MM.1S (cell line): ENCODE results near the gene CMPK2.

Source experiments
- DNase-seq: peaks from one replicate; pipeline ENCODE4 v3.0.0-alpha.2; 2015
- H2AFZ ChIP-seq: fragments of 300-600 bp; sonication (generic); 2 replicates; pipeline ENCODE4 v1.6.0; 2016; ENCODE audit warnings: antibody characterized with exemption, low read length
- H3F3A ChIP-seq: fragments of 300-600 bp; sonication (generic); 2 replicates; pipeline ENCODE4 v1.6.1; 2016; ENCODE audit warnings: mild to moderate bottlenecking, antibody characterized with exemption, low read length, moderate library complexity, mixed read lengths; ENCODE audit not compliant: insufficient read depth
- H3K27ac ChIP-seq: fragments of 300-600 bp; sonication (generic); 2 replicates; pipeline ENCODE4 v1.5.1; 2016; ENCODE audit warnings: mild to moderate bottlenecking, low read length
- H3K27me3 ChIP-seq: fragments of 300-600 bp; sonication (generic); replicated peaks from 2 replicates; pipeline ENCODE4 v1.6.0; 2016; ENCODE audit warnings: low read length; ENCODE audit not compliant: insufficient read depth
- H3K36me3 ChIP-seq: fragments of 300-600 bp; sonication (generic); replicated peaks from 2 replicates; pipeline ENCODE4 v1.6.1; 2016; ENCODE audit warnings: mild to moderate bottlenecking, low read length, mixed read lengths; ENCODE audit not compliant: insufficient read depth
- H3K4me1 ChIP-seq: fragments of 300-600 bp; sonication (generic); 2 replicates; pipeline ENCODE4 v1.6.1; 2016; ENCODE audit warnings: low read length, mixed read lengths
- H3K4me2 ChIP-seq: fragments of 300-600 bp; sonication (generic); 2 replicates; pipeline ENCODE4 v1.6.0; 2016; ENCODE audit warnings: low read depth, low read length
- H3K4me3 ChIP-seq: fragments of 300-600 bp; sonication (generic); 2 replicates; pipeline ENCODE4 v1.5.1; 2016; ENCODE audit warnings: low read length, mixed read lengths
- H3K79me2 ChIP-seq: fragments of 300-600 bp; sonication (generic); 2 replicates; pipeline ENCODE4 v1.6.1; 2016; ENCODE audit warnings: mixed run types, low read length, mixed read lengths
- H3K9ac ChIP-seq: fragments of 300-600 bp; sonication (generic); 2 replicates; pipeline ENCODE4 v1.6.1; 2016; ENCODE audit warnings: low read length, mixed read lengths
- H3K9me2 ChIP-seq: fragments of 300-600 bp; sonication (generic); replicated peaks from 2 replicates; pipeline ENCODE4 v1.6.1; 2016; ENCODE audit warnings: mild to moderate bottlenecking, low read length, mixed read lengths; ENCODE audit not compliant: insufficient read depth
- H3K9me3 ChIP-seq: fragments of 300-600 bp; sonication (generic); replicated peaks from 2 replicates; pipeline ENCODE4 v1.6.1; 2016; ENCODE audit warnings: mild to moderate bottlenecking, low read length, mixed read lengths; ENCODE audit not compliant: insufficient read depth
- H4K20me1 ChIP-seq: fragments of 300-600 bp; sonication (generic); 2 replicates; pipeline ENCODE4 v1.6.1; 2016; ENCODE audit warnings: mild to moderate bottlenecking, low read length, moderate library complexity, mixed read lengths; ENCODE audit not compliant: insufficient read depth
- CTCF ChIP-seq: fragments of 300-600 bp; sonication (generic); IDR thresholded peaks from 2 replicates; pipeline ENCODE4 v1.5.1; 2016; ENCODE audit warnings: antibody characterized with exemption, low read length, mixed read lengths
- EZH2 ChIP-seq: fragments of 300-600 bp; sonication (generic); optimal IDR thresholded peaks from 2 replicates; pipeline ENCODE3; 2017; ENCODE audit warnings: low read depth, mild to moderate bottlenecking, antibody characterized with exemption, low read length, mixed read lengths
- EZH2phosphoT487 ChIP-seq: fragments of 300-600 bp; sonication (generic); IDR thresholded peaks from 2 replicates; pipeline ENCODE4 v1.6.1; 2018; ENCODE audit warnings: antibody characterized with exemption, low read length

The CMPK2 gene

GRCh38 chr2:6880200-6880733 lies 14.6 kb upstream of the CMPK2 start:
- Histone ChIP-seq H3K36me3 (no peaks in the 10 kb centered on the region), H4K20me1 (no peaks in the 10 kb centered on the region), H3F3A (peaks cover 8% of the 10 kb centered on the region), H3K79me2 (no peaks in the 10 kb centered on the region), H3K9ac (no peak overlapping the region), H3K27me3 (no peaks in the 10 kb centered on the region), H3K4me3 (no peak overlapping the region), H3K9me3 (no peaks in the 10 kb centered on the region), H2AFZ (no peak overlapping the region), H3K4me2 (no peak overlapping the region), H3K9me2 (no peaks in the 10 kb centered on the region), H3K4me1 (peaks cover 17% of the 10 kb centered on the region), H3K27ac (no peak overlapping the region)
- TF ChIP-seq CTCF = no peak
- TF ChIP-seq EZH2 = no peak
- no peak for TF ChIP-seq EZH2phosphoT487
- no peak for DNase-seq

DNA sequence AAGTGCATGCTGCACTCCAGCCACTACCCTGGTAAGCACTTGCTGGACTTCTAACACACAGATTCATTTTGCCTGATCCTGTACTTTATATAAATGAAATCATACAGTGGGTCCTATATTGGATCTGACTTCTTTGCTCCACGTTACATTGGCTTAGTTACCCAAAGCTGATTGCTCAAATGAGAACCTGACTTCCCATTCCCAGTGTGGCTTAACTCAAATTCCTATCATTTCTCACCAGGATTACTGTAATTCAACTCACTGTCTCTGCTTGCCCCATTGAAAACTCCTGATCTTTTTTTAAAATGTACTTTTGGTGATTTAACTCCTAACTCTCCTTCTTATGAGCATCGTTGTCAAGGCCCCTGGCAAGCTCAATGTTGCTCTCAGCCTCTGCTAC lies 13.3 kb upstream of the CMPK2 start:
- Histone ChIP-seq H4K20me1 (no peaks in the 10 kb centered on the region), H3K27ac (no peak overlapping the region), H3K27me3 (no peaks in the 10 kb centered on the region), H3F3A (peaks cover 8% of the 10 kb centered on the region), H2AFZ (no peak overlapping the region), H3K9me2 (no peaks in the 10 kb centered on the region), H3K4me3 (no peak overlapping the region), H3K79me2 (no peaks in the 10 kb centered on the region), H3K36me3 (no peaks in the 10 kb centered on the region), H3K9me3 (no peaks in the 10 kb centered on the region), H3K4me1 (peaks cover 17% of the 10 kb centered on the region), H3K9ac (no peak overlapping the region), H3K4me2 (no peak overlapping the region)
- DNase-seq = no peak
- TF ChIP-seq EZH2phosphoT487 = no peak
- no peak for TF ChIP-seq EZH2
- TF ChIP-seq CTCF = no peak

GRCh38 chr2:6878549-6878948 lies 12.8 kb upstream of the CMPK2 start:
- Histone ChIP-seq H3K79me2 (no peaks in the 10 kb centered on the region), H3K27me3 (no peaks in the 10 kb centered on the region), H3K9me3 (no peaks in the 10 kb centered on the region), H4K20me1 (no peaks in the 10 kb centered on the region), H3K4me1 (peaks cover 17% of the 10 kb centered on the region), H2AFZ (no peak overlapping the region), H3K4me3 (no peak overlapping the region), H3K36me3 (no peaks in the 10 kb centered on the region), H3K27ac (no peak overlapping the region), H3K9ac (no peak overlapping the region), H3F3A (peaks cover 8% of the 10 kb centered on the region), H3K4me2 (no peak overlapping the region), H3K9me2 (no peaks in the 10 kb centered on the region)
- DNase-seq = no peak
- TF ChIP-seq EZH2phosphoT487 (no peak), CTCF (no peak), EZH2 (no peak)
